Endothelial cell of umbilical vein (primary cell): ENCODE measurements around the gene CCDC187.

Source experiments
- CTCF ChIP-seq, 2 donors: IDR thresholded peaks; 1 replicate in 1 of 2; 2 replicates in 1 of 2; pipeline ENCODE4 v1.5.1; 2011; ENCODE audit warnings: low read length in 2 of 2, mild to moderate bottlenecking in 2 of 2, moderate library complexity in 2 of 2, control low read depth in 1 of 2, inconsistent platforms in 1 of 2, low read depth in 1 of 2; ENCODE audit not compliant: insufficient read depth in 1 of 2; ENCODE audit errors: extremely low read depth in 1 of 2
- POLR2A ChIP-seq: IDR thresholded peaks from 2 replicates; pipeline ENCODE4 v1.6.1; 2012; ENCODE audit warnings: low read depth, mild to moderate bottlenecking, control low read depth, low read length

GRCh38 chr9:136335296-136336155 is 31.6 kb upstream of the CCDC187 start:
- TF ChIP-seq POLR2A = no peak
- TF ChIP-seq CTCF (IDR thresholded peaks at IDR 0.05; ENCODE audit: extremely low read depth in 1 of 2, insufficient read depth in 1 of 2, low read depth in 1 of 2, low read length in 2 of 2) = no peak
